Measurements from ENCODE around the gene CSGALNACT2. TPM values are rescaled to one million over a fixed set of nuclear protein-coding genes. Genes with fewer than 3 reads are reported as not detected.

The CSGALNACT2 gene
- total RNA-seq, 1 experiment from 2014 or later = 22.3 TPM

DNA sequence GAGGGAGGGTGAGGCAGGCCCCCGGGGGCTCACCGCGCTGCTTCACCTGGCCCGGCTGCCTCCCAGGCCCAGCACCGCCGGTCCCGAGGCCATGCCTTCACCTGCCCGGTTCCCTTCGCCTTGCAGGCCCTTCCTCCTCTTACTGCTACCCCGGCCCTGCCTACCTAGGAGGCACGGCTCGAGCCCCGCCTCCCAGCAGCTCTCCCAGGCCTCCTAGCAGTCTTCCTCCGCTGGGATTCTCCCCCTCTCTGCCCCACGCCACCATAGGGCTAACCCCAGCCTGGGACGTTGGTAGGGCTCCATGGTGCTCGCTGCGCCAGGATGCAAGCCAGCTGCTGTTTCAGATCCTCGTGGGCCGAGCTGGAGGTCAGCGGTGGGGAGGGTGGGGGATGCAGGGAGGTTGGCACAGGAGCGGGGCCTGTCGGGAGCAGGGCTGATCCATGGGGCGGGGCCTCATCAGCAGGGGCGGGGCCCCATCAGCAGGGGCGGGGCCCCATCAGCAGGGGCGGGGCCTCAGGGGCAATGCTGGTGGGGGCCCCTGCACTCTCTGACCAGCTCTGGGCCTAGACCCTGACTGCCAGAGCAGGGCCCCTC is 65.3 kb downstream of the CSGALNACT2 start:
- in situ Hi-C loops (cut with HindIII; ENCODE audit: low pct_unique_long_range_greater_than_20kb, low sequenced_read_pairs) (no loop called here), intact Hi-C loops (cut with micrococcal nuclease; ENCODE audit: unreplicated experiment) (loop anchor here (2.0 kb wide), 1 partner anchor 145 kb away; no protein-coding TSS in a partner anchor)
- BruUV-seq (replicated peaks) = no TSS peak
- ATAC-seq (peak; percentile 68), DNase-seq (ENCODE audit: low read depth, low spot score) (peak; percentile 38)
- H3K4me3 ChIP-seq (ENCODE audit: low read depth in 2 of 2, low read length in 2 of 2) = peak overlapping the region; percentile 50 to 69
- peaks cover 5% of the 10 kb centered on the region; the same call in 1 of the 2 replicates for H3K36me3 ChIP-seq (ENCODE audit: control insufficient read depth, insufficient read depth, low read length)
- peaks cover 9% of the 10 kb centered on the region for H3K4me1 ChIP-seq (ENCODE audit: control insufficient read depth, insufficient read depth, low read length)
- TF ChIP-seq, protein P1, sequence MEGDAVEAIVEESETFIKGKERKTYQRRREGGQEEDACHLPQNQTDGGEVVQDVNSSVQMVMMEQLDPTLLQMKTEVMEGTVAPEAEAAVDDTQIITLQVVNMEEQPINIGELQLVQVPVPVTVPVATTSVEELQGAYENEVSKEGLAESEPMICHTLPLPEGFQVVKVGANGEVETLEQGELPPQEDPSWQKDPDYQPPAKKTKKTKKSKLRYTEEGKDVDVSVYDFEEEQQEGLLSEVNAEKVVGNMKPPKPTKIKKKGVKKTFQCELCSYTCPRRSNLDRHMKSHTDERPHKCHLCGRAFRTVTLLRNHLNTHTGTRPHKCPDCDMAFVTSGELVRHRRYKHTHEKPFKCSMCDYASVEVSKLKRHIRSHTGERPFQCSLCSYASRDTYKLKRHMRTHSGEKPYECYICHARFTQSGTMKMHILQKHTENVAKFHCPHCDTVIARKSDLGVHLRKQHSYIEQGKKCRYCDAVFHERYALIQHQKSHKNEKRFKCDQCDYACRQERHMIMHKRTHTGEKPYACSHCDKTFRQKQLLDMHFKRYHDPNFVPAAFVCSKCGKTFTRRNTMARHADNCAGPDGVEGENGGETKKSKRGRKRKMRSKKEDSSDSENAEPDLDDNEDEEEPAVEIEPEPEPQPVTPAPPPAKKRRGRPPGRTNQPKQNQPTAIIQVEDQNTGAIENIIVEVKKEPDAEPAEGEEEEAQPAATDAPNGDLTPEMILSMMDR (IDR thresholded peaks at IDR 0.05) = no peak
- TF ChIP-seq SIN3A (IDR thresholded peaks at IDR 0.05; ENCODE audit: borderline replicate concordance, insufficient read depth, low read depth, low read length) = 0 out of 2 replicates have a peak, but pooled peaks have one; percentile 26
- ChIA-PET CTCF (interaction anchor here (0.5 to 2.3 kb wide), 10 partner anchors 10 to 217 kb away, joined by 3 to 15 read pairs (median 6); no protein-coding TSS in a partner anchor), POLR2A (interaction anchor here (0.6 to 0.8 kb wide), 3 partner anchors 183 to 275 kb away, joined by 3 to 8 read pairs (median 4); no protein-coding TSS in a partner anchor)
- H3K27ac ChIP-seq (ENCODE audit: low read length) = peak overlapping the region; percentile 75
- H3K27me3 ChIP-seq (ENCODE audit: control insufficient read depth, insufficient read depth, low read length) = no peaks in the 10 kb centered on the region
- H3K9me3 ChIP-seq (ENCODE audit: control insufficient read depth, insufficient read depth, low read depth, low read length) = no peaks in the 10 kb centered on the region

DNA sequence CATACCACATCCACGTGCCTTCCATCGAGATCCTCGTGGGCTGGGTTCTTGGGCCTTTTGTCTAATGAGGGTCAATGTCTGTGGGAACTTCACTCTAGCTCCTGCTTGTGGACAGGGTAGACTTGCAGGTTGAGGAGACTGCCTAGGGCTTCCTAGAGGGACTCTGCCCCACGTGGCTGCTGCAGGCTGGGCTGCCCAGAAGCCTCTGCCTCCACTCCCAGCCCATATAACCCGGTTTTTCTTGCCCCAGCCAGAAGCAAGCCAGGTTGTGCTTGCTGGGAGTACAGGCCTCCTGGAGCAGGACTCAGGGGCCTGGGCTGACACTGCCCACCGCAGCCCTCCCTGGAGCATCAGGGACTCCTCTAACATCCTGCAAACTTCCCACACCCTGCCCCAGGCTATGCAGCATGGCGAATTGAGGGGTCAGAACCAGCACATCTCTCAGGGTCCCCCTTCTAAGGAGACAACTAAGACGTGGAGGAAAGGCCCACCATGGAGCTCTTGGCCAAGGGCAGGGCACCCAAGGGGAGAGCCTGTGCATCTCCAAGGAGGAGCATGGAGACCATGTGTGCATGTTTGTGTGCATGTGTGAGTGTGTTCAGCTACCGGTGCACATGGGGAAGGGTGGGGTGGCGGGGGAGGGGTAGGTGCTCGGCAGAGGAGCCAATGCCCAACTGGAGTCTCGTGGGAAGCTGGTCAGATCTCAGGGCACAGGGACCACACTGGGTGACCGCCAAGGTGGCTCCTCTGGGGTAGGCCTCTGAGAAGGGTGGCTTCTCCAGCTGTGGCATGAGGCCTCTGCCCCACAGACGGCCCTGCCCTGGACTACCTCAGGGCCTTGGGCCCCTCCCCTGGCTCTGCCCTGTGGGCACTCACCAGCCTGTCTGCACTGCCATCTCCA is 66.0 kb downstream of the CSGALNACT2 start:
- ChIA-PET POLR2A (no interaction called here), CTCF (interaction anchor here (0.5 to 2.3 kb wide), 13 partner anchors 9 to 167 kb away, joined by 3 to 15 read pairs (median 3); no protein-coding TSS in a partner anchor)
- H3K27ac ChIP-seq (ENCODE audit: low read length) = no peak overlapping the region
- peaks cover 5% of the 10 kb centered on the region; the same call in 1 of the 2 replicates for H3K36me3 ChIP-seq (ENCODE audit: control insufficient read depth, insufficient read depth, low read length)
- H3K4me3 ChIP-seq (ENCODE audit: low read depth in 2 of 2, low read length in 2 of 2) = no peak overlapping the region
- in situ Hi-C loops (cut with HindIII; ENCODE audit: low pct_unique_long_range_greater_than_20kb, low sequenced_read_pairs) (no loop called here), intact Hi-C loops (cut with micrococcal nuclease; ENCODE audit: unreplicated experiment) (no loop called here)
- no TSS peak for BruUV-seq (replicated peaks)
- no peaks in the 10 kb centered on the region for H3K27me3 ChIP-seq (ENCODE audit: control insufficient read depth, insufficient read depth, low read length)
- ATAC-seq = peak; percentile 27
- H3K4me1 ChIP-seq (ENCODE audit: control insufficient read depth, insufficient read depth, low read length) = peaks cover 9% of the 10 kb centered on the region
- TF ChIP-seq POLR2AphosphoS5 (IDR thresholded peaks at IDR 0.05; ENCODE audit: low read depth, low read length) (no peak), TCF7L2 (IDR thresholded peaks at IDR 0.05; ENCODE audit: low read depth, low read length) (no peak), SIN3A (IDR thresholded peaks at IDR 0.05; ENCODE audit: borderline replicate concordance, insufficient read depth, low read depth, low read length) (no peak)
- TF ChIP-seq, protein P2, sequence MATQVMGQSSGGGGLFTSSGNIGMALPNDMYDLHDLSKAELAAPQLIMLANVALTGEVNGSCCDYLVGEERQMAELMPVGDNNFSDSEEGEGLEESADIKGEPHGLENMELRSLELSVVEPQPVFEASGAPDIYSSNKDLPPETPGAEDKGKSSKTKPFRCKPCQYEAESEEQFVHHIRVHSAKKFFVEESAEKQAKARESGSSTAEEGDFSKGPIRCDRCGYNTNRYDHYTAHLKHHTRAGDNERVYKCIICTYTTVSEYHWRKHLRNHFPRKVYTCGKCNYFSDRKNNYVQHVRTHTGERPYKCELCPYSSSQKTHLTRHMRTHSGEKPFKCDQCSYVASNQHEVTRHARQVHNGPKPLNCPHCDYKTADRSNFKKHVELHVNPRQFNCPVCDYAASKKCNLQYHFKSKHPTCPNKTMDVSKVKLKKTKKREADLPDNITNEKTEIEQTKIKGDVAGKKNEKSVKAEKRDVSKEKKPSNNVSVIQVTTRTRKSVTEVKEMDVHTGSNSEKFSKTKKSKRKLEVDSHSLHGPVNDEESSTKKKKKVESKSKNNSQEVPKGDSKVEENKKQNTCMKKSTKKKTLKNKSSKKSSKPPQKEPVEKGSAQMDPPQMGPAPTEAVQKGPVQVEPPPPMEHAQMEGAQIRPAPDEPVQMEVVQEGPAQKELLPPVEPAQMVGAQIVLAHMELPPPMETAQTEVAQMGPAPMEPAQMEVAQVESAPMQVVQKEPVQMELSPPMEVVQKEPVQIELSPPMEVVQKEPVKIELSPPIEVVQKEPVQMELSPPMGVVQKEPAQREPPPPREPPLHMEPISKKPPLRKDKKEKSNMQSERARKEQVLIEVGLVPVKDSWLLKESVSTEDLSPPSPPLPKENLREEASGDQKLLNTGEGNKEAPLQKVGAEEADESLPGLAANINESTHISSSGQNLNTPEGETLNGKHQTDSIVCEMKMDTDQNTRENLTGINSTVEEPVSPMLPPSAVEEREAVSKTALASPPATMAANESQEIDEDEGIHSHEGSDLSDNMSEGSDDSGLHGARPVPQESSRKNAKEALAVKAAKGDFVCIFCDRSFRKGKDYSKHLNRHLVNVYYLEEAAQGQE (IDR thresholded peaks at IDR 0.05; ENCODE audit: insufficient read depth in 1 of 2, low read depth in 2 of 2, low read length in 1 of 2) = no peak
- TF ChIP-seq, protein P1 (IDR thresholded peaks at IDR 0.05) = no peak; the same call in 1 of the 2 replicates
- DNase-seq (ENCODE audit: low read depth, low spot score) = no peak
- H3K9me3 ChIP-seq (ENCODE audit: control insufficient read depth, insufficient read depth, low read depth, low read length) = no peaks in the 10 kb centered on the region

Measured in Panc1 (cell line).